GM12878 (cell line): Measurements from ENCODE around the gene LGALS8. TPM values are rescaled to one million over a fixed set of nuclear protein-coding genes. Genes with fewer than 3 reads are reported as not detected.

Experiments used
- ATAC-seq: fragments of 200-7000 bp; cut with Tn5 transposase; 3 replicates; pipeline ENCODE4 v1.9.1; 2020; ENCODE audit warnings: mild to moderate bottlenecking, moderate library complexity
- BruUV-seq: library from RNA; stranded (reverse); fragments of 400-500 nt; replicated peaks from 2 replicates; lab custom pipeline; 2021; lab: Mats Ljungman, UMichigan
- CTCF ChIA-PET: fragments of 300-600 bp; sonication (Branson Sonifier 250); formaldehyde crosslinking; extraction: SDS; loops from one replicate; lab custom pipeline; 2021; ENCODE audit warnings: inconsistent platforms; lab: Yijun Ruan, JAX
- POLR2A ChIA-PET: fragments of 350-600 bp; formaldehyde crosslinking; extraction: SDS; loops from one replicate; lab custom pipeline; 2021; ENCODE audit warnings: inconsistent platforms; lab: Charles Lee
- RAD21 ChIA-PET: fragments of 300-600 bp; sonication (Branson Sonifier 250); formaldehyde crosslinking; loops from one replicate; lab custom pipeline; 2023; ENCODE audit warnings: antibody characterized with exemption; ENCODE audit not compliant: unreplicated experiment; lab: Charles Lee
- SMC1A ChIA-PET: fragments of 300-600 bp; sonication (Branson Sonifier 250); formaldehyde crosslinking; loops from one replicate; lab custom pipeline; 2023; ENCODE audit not compliant: unreplicated experiment, uncharacterized antibody; lab: Charles Lee
- DNase-seq: peaks from one replicate; pipeline ENCODE4 v3.0.0-alpha.2; 2011; ENCODE audit warnings: low read depth, low spot score
- FAIRE-seq: peaks from 3 replicates; lab custom pipeline; 2011; peaks lifted over from hg19 to GRCh38; lab: Jason Lieb, UNC
- H2AFZ ChIP-seq: 2 replicates; pipeline ENCODE4 v1.6.0; 2011; ENCODE audit warnings: low read depth, low read length, control low read depth; ENCODE audit not compliant: control insufficient read depth
- H3K27ac ChIP-seq: 2 replicates; pipeline ENCODE4 v1.5.1; 2011; ENCODE audit warnings: control low read depth; ENCODE audit not compliant: control insufficient read depth, insufficient read depth
- H3K27me3 ChIP-seq, 2 experiments: replicated peaks in 1 of 2; 2 replicates each; pipeline versions ENCODE4 v1.6.0 to v1.6.1; 2011; ENCODE audit warnings: low read length in 1 of 2; ENCODE audit not compliant: control insufficient read depth in 2 of 2, insufficient read depth in 2 of 2
- H3K36me3 ChIP-seq, 2 experiments: 2 replicates each; pipeline ENCODE4 v1.5.1; 2011; ENCODE audit warnings: low read length in 1 of 2; ENCODE audit not compliant: control insufficient read depth in 2 of 2, insufficient read depth in 2 of 2
- H3K4me1 ChIP-seq: 2 replicates; pipeline ENCODE4 v1.6.1; 2011; ENCODE audit warnings: mild to moderate bottlenecking, low read length, moderate library complexity, mixed read lengths; ENCODE audit not compliant: control insufficient read depth, insufficient read depth
- H3K4me2 ChIP-seq: 2 replicates; pipeline ENCODE4 v1.6.0; 2011; ENCODE audit warnings: control low read depth; ENCODE audit not compliant: control insufficient read depth, insufficient read depth
- H3K4me3 ChIP-seq: fragments of 200-600 bp; sonication (generic); 2 replicates; pipeline ENCODE4 v1.5.1; 2016
- H3K79me2 ChIP-seq: 2 replicates; pipeline ENCODE4 v1.6.0; 2011; ENCODE audit warnings: low read length; ENCODE audit not compliant: control insufficient read depth, insufficient read depth
- H3K9ac ChIP-seq: 2 replicates; pipeline ENCODE4 v1.8.0; 2011; ENCODE audit warnings: low read length, control low read depth, mixed read lengths; ENCODE audit not compliant: control insufficient read depth, insufficient read depth
- H3K9me3 ChIP-seq: replicated peaks from 3 replicates; pipeline ENCODE4 v1.5.1; 2011; ENCODE audit warnings: mild to moderate bottlenecking, low read length; ENCODE audit not compliant: control insufficient read depth, insufficient read depth
- H4K20me1 ChIP-seq: 2 replicates; pipeline ENCODE4 v1.6.0; 2011; ENCODE audit not compliant: control insufficient read depth, insufficient read depth
- BACH1 ChIP-seq: fragments of 450-650 bp; IDR thresholded peaks from 2 replicates; pipeline ENCODE4 v1.6.1; 2017; ENCODE audit warnings: mild to moderate bottlenecking, borderline replicate concordance
- BRCA1 ChIP-seq: IDR thresholded peaks from 2 replicates; pipeline ENCODE4 v1.6.1; 2011; ENCODE audit warnings: low read depth, low read length, improper control_type of control experiment
- CBX5 ChIP-seq: sonication (generic); IDR thresholded peaks from 2 replicates; pipeline ENCODE4 v1.6.1; 2016; ENCODE audit warnings: low read depth, moderate library complexity, mild to moderate bottlenecking, inconsistent platforms
- CREM ChIP-seq: IDR thresholded peaks from 2 replicates; pipeline ENCODE4 v1.6.1; 2014; ENCODE audit warnings: antibody characterized with exemption, low read depth
- MEF2B ChIP-seq: fragments of 450-650 bp; IDR thresholded peaks from 2 replicates; pipeline ENCODE4 v1.6.1; 2018; ENCODE audit warnings: mild to moderate bottlenecking, moderate library complexity; ENCODE audit not compliant: partially characterized antibody, poor library complexity, severe bottlenecking
- MTA2 ChIP-seq: fragments of 450-650 bp; IDR thresholded peaks from 2 replicates; pipeline ENCODE4 v1.6.1; 2016; ENCODE audit warnings: low read depth, mild to moderate bottlenecking, moderate library complexity
- NR2C2 ChIP-seq: IDR thresholded peaks from 2 replicates; pipeline ENCODE4 v1.6.1; 2011; ENCODE audit warnings: borderline replicate concordance, low read depth; ENCODE audit not compliant: control insufficient read depth, insufficient read length
- SMARCA5 ChIP-seq: fragments of 450-650 bp; IDR thresholded peaks from 2 replicates; pipeline ENCODE4 v1.6.1; 2017; ENCODE audit warnings: mild to moderate bottlenecking
- STAT1 ChIP-seq: fragments of 450-650 bp; conservative IDR thresholded peaks from 2 replicates; pipeline ENCODE4 v1.6.1; 2014; ENCODE audit warnings: antibody characterized with exemption, mild to moderate bottlenecking
- TCF3 ChIP-seq: IDR thresholded peaks from 2 replicates; pipeline ENCODE4 v1.6.1; 2012; ENCODE audit warnings: low read depth, mild to moderate bottlenecking, low read length, borderline replicate concordance; ENCODE audit not compliant: insufficient read depth
- ZNF207 ChIP-seq: fragments of 450-650 bp; IDR thresholded peaks from 2 replicates; pipeline ENCODE4 v1.6.1; 2014; ENCODE audit warnings: antibody characterized with exemption, mild to moderate bottlenecking, borderline replicate concordance
- ZNF217 ChIP-seq: fragments of 450-650 bp; IDR thresholded peaks from 2 replicates; pipeline ENCODE4 v1.6.1; 2017; ENCODE audit warnings: antibody characterized with exemption, mild to moderate bottlenecking
- ZNF274 ChIP-seq: IDR thresholded peaks from one replicate; pipeline ENCODE4 v1.8.0; 2011; ENCODE audit not compliant: insufficient read length, insufficient read depth
- WGBS: methylation state at CpG from one replicate; pipeline ENCODE4 v1.1.6; 2016; ENCODE audit warnings: low lambda C conversion rate; ENCODE audit not compliant: insufficient replicate concordance, insufficient coverage; ENCODE audit errors: missing lambda C conversion rate; 5-methylcytosine and 5-hydroxymethylcytosine counted together
- in situ Hi-C: fragments of 300-500 bp; cut with MboI; formaldehyde crosslinking; loops from 9 replicates; pipeline ENCODE4 v1.14.3; 2018; ENCODE audit warnings: mixed read lengths
- intact Hi-C: fragments of 100-400 bp; cut with micrococcal nuclease; formaldehyde crosslinking; loops from one replicate; pipeline ENCODE4 v1.14.2; 2022; ENCODE audit not compliant: unreplicated experiment
- polyA plus RNA-seq, 11 experiments: library from polyadenylated mRNA; depleted of rRNA in 4 of 11; unstranded in 6 of 11; stranded (reverse) in 5 of 11; fragments of >200 nt; fragmentation: Nextera tagmentation in 4 of 11; fragmentation: Illumina TruSeq in 1 of 11; extraction: Ambion mirVana in 4 of 11; extraction: Trizol in 1 of 11; gene quantifications; 1 replicate in 1 of 11; 2 replicates in 10 of 11; pipeline versions ENCODE4 v1.2.1 to v1.2.3, GENCODE V29; 2011 to 2016; ENCODE audit warnings: inconsistent platforms in 2 of 11, missing spikeins in 2 of 11, low read depth in 1 of 11
- total RNA-seq, 4 experiments: library from RNA; depleted of rRNA in 3 of 4; stranded (reverse); fragments of >200 nt in 3 of 4; fragmentation: Illumina TruSeq in 1 of 4; extraction: Trizol in 1 of 4; gene quantifications; 2 replicates each; pipeline versions ENCODE4 v1.2.1 to v1.2.3, GENCODE V29; 2013 to 2021
- TF ChIP-seq, protein P1 (sequence below): fragments of 450-650 bp; conservative IDR thresholded peaks from 2 replicates; pipeline ENCODE4 v1.6.1; 2017; ENCODE audit warnings: mild to moderate bottlenecking, moderate library complexity
- TF ChIP-seq, protein P2 (sequence below): fragments of 450-650 bp; IDR thresholded peaks from 2 replicates; pipeline ENCODE4 v1.6.1; 2017; ENCODE audit warnings: borderline replicate concordance
- TF ChIP-seq, protein P3 (sequence below): IDR thresholded peaks from 2 replicates; pipeline ENCODE4 v1.6.1; 2011; ENCODE audit warnings: low read depth, mild to moderate bottlenecking, low read length, moderate library complexity, borderline replicate concordance; ENCODE audit errors: extremely low read depth

LGALS8 gene
- total and polyA plus RNA-seq, 10 of the 15 experiments (the other 5 are each of a cell fraction or from before 2014, with no cell fraction given), result 15.4 to 86.5 (median 19.2) TPM

DNA sequence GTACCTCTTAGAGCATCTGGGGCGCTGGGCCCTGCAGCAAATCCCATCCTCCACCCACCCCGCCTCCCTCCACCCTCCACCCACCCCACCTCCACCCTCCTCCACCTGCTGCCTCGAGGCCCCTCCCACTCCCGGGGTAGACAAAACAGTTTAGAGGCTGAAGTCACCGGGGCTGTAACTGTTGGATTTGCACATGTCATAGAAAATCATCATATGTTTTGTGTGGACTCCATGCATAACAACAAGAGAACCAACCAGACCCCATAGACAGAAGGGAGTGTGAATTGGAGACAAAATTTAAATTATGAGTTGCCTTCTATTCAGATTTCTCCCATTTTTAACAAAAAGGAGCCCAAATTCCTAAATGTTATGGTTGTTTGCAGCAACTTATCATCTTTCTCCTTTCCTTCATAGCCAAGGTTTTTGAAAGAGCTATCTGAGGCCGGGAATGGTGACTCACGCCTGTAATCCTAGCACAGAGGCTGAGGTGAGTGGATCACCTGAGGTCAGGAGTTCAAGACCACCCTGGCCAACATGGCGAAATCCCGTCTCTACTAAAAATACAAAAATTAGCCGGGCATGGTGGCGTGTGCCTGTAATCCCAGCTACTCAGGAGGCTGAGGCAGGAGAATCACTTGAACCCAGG, 28.2 kb upstream of the LGALS8 start (continued):
- TF ChIP-seq CREM (no peak), BRCA1 (no peak), TCF3 (no peak), NR2C2 (no peak)

DNA sequence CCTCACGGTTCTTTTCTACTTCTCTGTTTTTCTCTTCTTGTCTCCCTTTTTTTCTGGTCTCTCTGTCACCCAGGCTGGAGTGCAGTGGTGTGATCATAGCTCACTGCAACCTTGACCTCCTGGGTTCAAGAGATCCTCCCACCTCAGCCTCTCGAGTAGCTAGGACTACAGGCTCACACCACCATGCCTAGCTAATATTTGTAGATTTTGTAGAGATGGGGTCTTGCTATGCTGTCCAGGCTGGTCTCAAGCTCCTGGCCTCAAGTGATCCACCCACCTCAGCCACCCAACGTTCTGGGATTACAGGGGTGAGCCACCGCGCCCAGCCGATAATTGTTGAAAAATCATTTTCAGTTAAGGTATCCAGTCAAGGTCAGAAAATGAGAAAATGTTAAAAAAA, 25.9 kb upstream of the LGALS8 start:
- 60% methylated on average over 6 of the region's 6 CpGs for whole genome bisulfite sequencing
- CTCF ChIA-PET, result interaction anchor here (0.5 to 1.2 kb wide), 3 partner anchors 21 to 277 kb away, joined by 3 read pairs; no protein-coding TSS in a partner anchor
- in situ Hi-C loops, result no loop called here
- TF ChIP-seq MTA2 (no peak), ZNF274 (no peak), ZNF217 (no peak), CBX5 (no peak), ZNF207 (no peak), MEF2B (no peak), BACH1 (no peak), STAT1 (no peak), SMARCA5 (no peak)
- TF ChIP-seq, protein P1, sequence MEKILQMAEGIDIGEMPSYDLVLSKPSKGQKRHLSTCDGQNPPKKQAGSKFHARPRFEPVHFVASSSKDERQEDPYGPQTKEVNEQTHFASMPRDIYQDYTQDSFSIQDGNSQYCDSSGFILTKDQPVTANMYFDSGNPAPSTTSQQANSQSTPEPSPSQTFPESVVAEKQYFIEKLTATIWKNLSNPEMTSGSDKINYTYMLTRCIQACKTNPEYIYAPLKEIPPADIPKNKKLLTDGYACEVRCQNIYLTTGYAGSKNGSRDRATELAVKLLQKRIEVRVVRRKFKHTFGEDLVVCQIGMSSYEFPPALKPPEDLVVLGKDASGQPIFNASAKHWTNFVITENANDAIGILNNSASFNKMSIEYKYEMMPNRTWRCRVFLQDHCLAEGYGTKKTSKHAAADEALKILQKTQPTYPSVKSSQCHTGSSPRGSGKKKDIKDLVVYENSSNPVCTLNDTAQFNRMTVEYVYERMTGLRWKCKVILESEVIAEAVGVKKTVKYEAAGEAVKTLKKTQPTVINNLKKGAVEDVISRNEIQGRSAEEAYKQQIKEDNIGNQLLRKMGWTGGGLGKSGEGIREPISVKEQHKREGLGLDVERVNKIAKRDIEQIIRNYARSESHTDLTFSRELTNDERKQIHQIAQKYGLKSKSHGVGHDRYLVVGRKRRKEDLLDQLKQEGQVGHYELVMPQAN, result no peak
- TF ChIP-seq, protein P2, sequence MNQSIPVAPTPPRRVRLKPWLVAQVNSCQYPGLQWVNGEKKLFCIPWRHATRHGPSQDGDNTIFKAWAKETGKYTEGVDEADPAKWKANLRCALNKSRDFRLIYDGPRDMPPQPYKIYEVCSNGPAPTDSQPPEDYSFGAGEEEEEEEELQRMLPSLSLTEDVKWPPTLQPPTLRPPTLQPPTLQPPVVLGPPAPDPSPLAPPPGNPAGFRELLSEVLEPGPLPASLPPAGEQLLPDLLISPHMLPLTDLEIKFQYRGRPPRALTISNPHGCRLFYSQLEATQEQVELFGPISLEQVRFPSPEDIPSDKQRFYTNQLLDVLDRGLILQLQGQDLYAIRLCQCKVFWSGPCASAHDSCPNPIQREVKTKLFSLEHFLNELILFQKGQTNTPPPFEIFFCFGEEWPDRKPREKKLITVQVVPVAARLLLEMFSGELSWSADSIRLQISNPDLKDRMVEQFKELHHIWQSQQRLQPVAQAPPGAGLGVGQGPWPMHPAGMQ, result no peak
- TF ChIP-seq, protein P3, sequence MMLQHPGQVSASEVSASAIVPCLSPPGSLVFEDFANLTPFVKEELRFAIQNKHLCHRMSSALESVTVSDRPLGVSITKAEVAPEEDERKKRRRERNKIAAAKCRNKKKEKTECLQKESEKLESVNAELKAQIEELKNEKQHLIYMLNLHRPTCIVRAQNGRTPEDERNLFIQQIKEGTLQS, result no peak

More for the DNA sequence above, 25.9 kb upstream of the LGALS8 start:
- no TSS peak for BruUV-seq
- POLR2A ChIA-PET, result interaction anchor here (0.6 kb wide), 1 partner anchor 122 kb away, joined by 7 read pairs; no protein-coding TSS in a partner anchor
- SMC1A ChIA-PET, result interaction anchor here (0.6 to 0.8 kb wide), 3 partner anchors 9 to 193 kb away, joined by 3 read pairs; no protein-coding TSS in a partner anchor
- intact Hi-C loops, result no loop called here
- peak; percentile 69 for FAIRE-seq
- no peak overlapping the region for H2AFZ ChIP-seq
- H4K20me1 ChIP-seq, result no peaks in the 10 kb centered on the region
- H3K27ac ChIP-seq, result no peak overlapping the region
- H3K9ac ChIP-seq, result no peak overlapping the region
- no peaks in the 10 kb centered on the region for H3K27me3 ChIP-seq
- DNase-seq, result no peak
- no peak overlapping the region for H3K4me3 ChIP-seq
- no peaks in the 10 kb centered on the region for H3K9me3 ChIP-seq
- H3K4me1 ChIP-seq, result no peaks in the 10 kb centered on the region
- no peak overlapping the region for H3K4me2 ChIP-seq
- H3K79me2 ChIP-seq, result no peaks in the 10 kb centered on the region
- RAD21 ChIA-PET, result no interaction called here
- no peaks in the 10 kb centered on the region for H3K36me3 ChIP-seq
- no peak for ATAC-seq
